ENCODE results near the gene GPR161.
"Not testable (repeated sequence)": the region's sequence is repeated elsewhere in the genome, so short reads cannot be mapped to it uniquely, and the experiment has no call there.

Gene GPR161

DNA sequence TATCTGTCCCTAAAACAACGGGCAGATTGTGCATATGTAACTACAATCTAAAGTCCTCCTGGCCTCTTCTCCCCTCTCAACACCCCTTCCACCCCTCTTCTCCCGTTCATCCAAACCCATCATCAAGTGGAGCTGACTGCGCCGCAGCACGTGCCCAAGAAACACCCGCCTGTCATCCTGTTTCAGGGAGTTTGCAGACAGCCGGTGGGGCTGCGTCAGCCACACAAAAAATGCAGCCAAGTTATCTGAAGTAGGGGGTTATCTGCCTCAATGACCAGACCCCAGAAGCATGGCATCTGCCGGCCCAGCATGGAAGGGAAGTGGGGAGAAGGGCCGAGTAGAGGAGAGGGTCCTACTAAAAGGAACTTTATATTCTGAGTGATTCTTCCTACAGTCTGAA lies 49.0 kb downstream of the GPR161 start:
- DNase-seq (ENCODE audit: low read depth in 2 of 2) = no peak

DNA sequence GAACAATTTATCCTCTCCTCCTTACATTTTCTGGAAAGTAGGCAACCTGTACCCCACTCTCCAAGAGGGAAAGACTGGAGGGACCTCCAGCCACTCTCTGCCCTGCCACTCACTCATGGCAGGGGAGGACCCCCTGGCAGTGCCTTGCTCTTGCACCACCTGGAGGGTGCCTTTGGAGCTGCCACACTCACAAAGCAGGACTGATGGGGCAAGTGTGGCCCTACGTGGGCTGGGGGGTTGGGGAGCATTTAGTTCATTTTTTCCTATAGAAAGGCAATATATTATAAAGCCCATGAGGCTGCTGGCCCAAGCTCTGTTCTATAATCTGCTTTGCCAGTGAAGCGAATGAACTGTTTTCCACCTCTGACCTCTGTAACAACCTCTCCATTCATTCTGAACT lies 50.3 kb downstream of the GPR161 start:
- DNase-seq (ENCODE audit: low read depth in 2 of 2) = no peak

DNA sequence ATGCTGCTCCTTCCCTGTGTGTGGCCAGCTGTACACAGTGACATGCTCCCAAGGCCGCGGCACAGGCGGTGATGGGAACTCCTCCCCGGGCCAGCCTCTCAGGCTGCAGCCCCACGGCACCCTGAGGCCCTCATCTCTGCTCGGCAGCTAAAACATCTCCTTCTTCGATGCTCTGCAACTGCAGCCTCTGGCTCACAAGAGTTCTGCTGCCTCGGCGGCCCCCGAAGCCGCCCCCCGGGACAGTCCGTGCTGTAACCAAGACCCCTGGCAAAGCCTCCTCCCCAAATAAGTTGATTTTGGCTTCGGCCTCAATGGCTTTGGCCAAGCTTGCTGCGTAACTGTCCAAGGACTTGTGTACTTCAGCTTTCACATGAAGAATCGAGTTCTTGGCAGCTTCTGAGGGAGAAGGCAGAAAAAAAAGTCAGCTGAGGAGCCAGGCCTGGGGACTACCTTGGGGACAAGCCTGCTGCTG lies 51.3 kb downstream of the GPR161 start:
- no peak for DNase-seq (ENCODE audit: low read depth in 2 of 2)

DNA sequence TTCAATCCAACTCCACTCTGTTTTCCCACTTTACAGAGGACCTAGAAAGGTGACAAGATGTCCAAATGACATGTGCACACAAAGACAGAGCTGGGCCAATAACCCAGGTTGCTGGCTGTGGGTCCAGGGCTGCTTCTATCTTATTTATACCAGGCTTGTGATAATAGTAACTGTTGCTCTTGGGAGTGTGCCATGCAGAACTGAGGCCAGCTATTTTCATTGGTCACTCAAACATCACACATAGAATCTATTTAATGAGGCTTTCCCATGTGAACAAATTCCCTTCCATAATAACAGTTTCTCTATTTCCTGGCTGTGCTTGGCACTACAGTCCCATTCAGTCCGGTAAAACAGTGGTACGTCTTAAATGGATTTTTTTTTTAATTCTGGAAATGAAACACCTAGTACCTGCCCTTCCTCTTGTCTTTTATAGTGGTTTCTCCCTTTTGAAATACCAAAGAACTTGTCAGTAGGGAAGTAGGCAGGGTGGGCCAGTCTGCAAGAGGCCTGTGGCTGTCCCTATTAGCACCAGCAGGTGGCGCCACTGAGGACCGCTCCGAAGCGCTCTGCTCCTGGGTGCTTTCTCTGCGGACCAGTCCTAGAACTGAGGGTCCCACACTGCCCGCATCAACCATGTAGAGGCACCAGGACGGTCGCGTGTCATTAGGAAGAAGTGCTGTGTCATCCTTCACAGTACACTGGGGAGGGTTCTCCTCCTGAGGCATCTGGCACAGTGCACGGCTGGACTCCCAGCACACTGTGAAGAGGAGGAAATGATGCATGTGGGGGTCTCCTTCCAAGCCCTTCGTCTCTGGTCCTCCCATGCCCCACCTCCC lies 52.1 kb downstream of the GPR161 start:
- DNase-seq (ENCODE audit: low read depth in 2 of 2) = peak; percentile 8 to 20

DNA sequence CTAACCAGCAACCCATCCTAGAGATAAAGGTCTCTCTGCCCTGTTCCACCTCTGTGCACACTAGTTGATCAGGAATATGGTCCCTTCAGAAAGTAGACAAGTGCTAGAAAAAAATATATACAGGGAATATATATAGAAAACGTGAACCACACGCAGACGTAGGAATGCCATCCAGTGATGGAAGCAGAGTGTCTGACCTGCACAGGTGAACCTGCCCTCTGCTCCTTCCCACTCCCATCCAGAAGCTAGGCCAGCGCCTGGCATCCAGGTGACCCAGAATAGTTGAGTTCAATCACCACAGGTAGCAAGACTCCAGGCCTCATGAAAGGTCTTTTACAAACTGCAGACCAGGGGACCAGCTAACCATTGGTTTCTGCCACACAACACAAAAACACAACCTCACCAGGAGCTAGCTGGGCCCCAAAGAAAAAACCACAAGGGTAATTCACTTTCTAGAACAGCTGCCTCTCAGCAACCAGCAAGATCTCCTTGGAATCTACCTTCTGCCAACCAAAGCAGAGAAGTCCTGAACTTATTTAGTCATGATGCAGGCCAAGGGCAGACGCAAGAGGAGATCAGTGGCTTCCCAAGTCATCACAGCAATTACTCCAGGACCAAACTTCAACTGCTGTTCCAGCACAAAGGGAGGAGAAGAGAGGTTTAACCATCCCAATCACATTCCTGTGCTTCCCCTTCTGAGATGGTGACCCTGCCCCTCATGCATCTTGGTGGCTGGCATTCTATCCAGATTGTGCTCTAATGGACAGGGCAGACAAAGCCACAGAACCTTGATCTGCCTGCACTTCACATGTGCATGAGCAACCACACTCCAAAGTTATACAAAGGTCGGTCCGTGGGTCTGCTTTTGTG lies 53.0 kb downstream of the GPR161 start:
- no peak for DNase-seq (ENCODE audit: low read depth in 2 of 2)

DNA sequence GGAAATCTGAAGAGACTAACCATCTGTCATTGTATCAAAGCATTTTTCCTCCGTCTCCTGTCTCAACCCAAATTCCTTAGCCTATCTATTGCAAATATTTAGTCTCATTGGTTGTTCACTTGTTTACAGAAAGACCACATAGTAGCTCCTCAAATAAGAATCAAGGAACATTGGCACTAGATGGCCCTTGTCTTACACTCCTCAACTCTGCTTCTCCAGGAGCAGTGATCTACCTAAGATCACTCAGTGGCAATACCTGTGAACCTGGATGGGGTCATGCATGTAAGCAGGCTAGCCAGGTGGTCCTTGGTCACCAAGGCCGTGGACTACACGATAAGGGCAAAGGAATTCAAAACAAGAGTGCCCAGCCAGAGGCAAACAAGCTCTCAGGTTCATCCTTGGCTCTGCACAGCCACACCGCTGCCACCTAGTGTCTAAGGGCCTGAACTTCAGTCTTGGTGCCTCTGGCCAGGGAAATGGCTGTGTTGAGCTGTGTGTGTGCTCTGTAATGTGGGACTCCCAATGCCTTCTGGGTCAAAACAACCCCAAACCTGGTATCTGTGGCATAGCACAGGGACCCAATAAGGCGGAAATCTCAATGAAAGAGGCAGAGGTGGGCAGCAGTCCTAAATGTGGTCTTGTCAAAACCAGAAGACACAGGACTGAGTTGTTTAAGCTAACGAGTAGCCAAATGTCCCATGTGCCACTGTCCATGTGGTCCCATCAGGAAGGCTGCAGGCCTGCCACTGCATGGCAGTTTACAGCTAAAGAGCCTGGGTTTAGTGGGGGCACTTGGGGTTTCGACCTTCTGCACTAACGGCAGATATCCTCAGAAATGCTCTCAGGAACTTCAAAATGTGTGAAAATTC lies 54.5 kb downstream of the GPR161 start:
- peak; percentile 16 to 23 for DNase-seq (ENCODE audit: low read depth in 2 of 2)

DNA sequence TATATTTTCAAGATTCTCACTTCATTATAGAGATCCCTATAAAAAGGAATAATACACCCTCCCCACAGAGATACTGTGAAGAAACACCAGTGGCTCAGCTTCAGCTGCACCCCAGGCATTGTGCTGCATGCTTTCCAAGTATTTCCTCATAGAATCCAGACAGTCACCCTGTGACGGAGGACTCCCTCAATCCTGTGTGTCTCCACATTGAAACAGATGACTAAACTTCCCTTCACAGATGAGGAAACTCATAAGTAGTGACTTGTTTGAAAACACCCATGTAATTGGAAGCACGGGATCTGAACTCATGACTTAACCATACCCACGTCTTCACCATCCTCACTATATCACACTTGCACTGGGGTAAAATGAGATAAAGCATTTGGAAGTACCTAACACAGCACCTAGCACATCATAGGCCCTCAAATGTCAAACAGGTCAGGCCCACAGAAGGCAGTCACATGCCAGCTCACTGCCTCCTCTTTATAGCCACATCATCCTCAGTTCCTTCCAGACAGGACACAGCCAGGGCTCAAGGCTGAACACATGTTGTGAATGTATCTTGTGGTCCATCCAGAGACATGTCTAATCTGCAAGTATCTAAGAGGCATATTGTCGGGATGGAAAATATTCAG lies 55.2 kb downstream of the GPR161 start:
- DNase-seq (ENCODE audit: low read depth in 2 of 2) = no peak

DNA sequence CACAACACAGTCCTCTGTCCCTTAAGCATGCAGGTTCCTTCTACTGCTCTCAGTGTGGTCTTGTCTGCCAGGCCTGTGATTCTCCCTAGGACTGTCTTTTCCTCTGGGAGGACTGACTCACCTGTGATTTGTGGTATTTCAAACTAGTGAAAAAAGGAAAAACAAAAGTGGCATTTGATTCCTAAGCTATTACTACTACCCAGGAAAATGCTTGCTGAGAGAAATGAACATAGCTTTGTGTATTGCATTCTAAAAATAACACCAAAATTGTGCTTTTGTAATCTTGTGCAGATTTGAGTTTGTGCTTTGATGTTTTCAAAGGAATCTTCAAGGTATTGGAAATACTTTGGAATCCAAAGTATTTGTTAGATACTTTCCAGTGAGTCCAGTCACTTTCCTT lies 57.0 kb downstream of the GPR161 start:
- no peak for DNase-seq (ENCODE audit: low read depth in 2 of 2)

DNA sequence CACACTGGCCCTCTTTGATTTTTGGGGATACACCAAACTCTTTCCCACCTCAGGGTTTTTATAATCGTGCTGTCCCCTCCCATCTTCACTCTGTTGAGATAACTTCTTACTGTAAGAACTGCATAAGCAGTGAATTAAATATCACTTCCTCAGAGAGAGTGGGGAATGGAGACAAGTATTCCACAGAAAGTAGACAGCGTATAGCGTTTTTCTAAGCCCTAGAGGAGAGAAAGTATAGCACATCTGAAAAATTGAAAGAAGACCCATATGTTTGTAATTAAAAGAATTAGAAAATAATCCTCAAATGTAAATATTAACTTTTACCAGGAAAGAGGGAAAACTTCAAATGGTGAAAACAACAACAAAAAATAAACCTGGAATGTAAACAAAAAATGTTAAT lies 67.3 kb downstream of the GPR161 start:
- no peak for DNase-seq (ENCODE audit: low read depth in 2 of 2)

DNA sequence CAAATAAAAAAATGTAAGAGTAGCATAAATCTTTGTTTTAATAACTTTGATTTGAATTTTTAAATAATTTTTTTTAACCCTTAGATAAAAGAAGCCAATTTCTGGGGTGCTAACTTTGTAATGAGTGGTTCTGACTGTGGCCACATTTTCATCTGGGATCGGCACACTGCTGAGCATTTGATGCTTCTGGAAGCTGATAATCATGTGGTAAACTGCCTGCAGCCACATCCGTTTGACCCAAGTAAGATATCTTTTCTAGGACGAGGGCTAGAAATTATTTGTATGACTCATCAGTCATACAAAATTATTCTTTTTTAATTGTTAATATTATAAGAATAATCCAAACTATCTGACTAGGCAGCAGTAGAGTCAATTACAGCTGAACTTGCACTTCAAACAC lies 71.2 kb downstream of the GPR161 start:
- no peak for DNase-seq (ENCODE audit: low read depth in 2 of 2)

DNA sequence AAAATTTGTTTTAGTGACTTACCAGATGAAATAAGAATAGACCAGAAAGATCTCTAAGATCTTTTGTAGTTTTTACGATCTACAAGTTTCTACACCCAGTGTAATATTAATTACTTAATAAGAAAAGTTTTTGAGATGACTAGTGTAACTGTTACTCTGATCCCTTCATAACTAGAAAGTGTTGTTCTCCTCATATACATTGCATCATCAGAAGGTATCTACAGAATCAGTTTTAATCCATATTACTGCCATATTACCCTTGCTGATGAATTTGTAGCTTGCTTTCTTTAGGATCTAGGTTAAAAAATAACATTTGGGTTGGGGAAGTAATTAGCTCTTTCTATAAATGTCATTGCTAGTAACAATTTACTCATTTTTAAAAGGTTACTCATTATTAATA lies 72.5 kb downstream of the GPR161 start:
- DNase-seq (ENCODE audit: low read depth in 2 of 2) = no peak

DNA sequence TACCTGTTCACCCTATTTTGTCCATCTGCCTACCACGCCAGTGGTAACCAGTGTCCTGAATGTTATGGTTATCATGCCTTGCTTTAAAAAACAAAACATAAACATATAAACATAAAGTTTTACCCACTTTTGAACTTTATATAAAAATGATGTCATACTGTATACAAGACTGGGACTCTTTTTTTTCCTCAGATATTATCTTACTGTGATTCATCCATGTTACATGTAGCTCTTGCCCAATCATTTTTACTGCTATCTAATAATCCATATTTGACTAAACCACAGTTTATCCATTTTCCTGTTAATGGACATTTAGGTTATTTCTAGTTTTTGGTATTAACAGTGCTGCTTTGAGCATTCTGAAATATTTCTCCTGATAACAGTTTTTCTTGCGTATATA lies 78.8 kb downstream of the GPR161 start:
- DNase-seq (ENCODE audit: low read depth in 2 of 2) = no peak

DNA sequence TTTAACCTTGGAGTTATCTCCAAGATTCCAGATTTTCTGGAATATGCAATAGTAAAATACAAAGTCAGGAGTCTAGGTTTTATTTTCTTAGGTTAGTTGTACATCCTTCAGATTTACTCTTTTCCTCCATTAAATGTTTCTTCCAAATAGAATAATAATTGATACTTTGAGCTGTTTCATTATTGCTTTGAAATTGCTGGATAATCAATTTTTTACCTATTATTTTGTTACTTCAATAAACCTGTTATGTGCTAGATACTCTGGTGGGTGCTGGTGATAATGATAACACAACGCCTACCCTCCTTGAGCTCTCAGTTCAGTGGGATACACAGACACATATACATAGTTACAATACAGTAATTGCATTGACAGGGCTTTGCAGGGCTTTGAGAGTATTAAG lies 79.4 kb downstream of the GPR161 start:
- DNase-seq (ENCODE audit: low read depth in 2 of 2) = no peak

DNA sequence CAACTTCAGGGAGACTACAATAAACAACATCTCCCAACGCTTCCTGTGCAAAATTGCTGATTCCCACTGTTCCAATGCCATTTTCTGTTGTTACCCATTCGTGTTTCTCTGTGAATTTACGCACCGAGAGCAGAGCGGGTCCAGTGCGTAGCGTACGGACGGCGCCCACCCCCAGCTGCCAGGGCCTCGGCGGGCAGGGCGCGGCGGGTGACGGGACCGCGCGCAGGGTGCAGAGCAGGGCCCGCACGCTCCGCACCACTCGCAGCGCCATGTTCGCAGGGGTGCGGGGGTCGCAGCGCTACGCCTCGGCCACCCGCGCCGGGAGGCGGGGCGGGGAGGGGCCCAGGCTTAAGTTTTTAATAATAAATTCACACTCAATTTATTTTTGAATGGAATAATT lies 80.6 kb downstream of the GPR161 start:
- not testable (repeated sequence) for DNase-seq (ENCODE audit: low read depth in 2 of 2)

DNA sequence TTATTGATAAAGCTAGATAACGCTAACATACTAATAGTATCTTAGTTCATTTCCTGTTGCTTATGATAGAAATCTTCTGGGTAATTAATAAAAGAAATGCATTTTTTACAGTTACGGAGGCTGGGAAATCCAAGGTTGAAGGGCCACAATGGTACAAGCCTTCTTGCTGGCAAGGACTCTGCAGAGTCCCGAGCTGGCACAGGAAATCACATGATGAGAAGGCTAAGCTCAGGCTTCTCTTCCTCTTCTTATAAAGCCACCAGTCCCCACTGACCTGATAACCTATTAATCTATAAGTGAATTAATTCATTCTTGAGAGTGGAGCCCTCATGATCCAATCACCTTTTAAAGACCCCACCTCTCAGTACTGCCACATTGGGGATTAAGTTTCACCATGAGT lies 82.6 kb downstream of the GPR161 start:
- DNase-seq (ENCODE audit: low read depth in 2 of 2) = no peak

DNA sequence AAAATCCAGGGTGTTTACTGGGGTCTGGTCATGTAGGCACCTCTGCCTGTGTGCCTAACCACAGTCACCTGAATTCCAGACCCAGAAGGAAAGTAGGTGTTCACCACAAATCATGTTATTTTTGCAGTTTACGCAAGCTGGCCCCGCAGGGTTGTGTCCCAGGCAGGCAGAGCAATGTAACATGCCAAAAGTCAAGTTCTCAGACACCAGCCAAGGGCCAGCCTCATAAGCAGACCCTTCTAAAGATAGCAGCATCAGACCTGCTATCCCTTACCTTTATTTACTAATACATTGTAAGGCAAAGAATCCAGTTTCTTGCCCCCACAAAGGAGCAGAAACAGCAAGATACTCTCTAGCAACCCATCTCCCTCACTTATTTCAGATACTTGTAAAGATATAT lies 83.0 kb downstream of the GPR161 start:
- no peak for DNase-seq (ENCODE audit: low read depth in 2 of 2)

DNA sequence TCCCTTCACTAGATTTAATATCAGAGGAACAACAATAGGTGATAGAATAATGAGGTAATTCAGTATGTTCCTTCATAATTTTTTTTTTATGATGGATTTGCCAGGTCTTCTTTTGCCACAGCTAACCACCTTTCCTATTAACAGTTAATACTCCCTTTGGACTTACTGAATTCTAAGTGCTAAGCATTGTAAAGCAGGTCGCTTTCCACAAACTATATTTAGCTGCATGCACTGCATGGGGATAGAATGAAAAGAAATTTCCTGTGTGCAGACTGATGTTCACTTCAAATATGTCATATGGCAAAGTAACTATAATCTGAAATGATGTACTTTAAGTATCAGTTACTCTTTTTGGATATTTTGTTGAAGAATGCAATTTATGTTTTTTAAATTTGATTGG lies 85.8 kb downstream of the GPR161 start:
- DNase-seq (ENCODE audit: low read depth in 2 of 2) = no peak

DNA sequence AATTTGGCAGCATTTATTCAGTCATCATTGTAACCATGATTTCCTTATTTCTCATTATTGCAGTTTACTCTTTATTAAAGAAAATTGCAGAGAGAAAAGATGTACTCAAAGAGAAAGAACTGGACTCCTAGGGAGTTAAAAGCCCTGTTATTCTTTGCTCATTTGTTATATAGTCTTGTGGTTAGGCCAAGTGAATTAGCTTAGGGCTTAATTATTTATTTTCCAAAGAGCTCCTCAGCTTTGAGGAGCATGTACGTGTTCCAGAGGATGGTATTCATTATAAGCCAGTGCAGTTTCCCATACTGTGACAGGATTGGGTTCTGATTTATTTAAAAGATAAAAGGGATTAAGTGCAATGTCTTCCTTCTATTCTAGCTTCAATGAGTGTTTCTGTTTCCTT lies 86.4 kb downstream of the GPR161 start:
- DNase-seq (ENCODE audit: low read depth in 2 of 2) = no peak

DNA sequence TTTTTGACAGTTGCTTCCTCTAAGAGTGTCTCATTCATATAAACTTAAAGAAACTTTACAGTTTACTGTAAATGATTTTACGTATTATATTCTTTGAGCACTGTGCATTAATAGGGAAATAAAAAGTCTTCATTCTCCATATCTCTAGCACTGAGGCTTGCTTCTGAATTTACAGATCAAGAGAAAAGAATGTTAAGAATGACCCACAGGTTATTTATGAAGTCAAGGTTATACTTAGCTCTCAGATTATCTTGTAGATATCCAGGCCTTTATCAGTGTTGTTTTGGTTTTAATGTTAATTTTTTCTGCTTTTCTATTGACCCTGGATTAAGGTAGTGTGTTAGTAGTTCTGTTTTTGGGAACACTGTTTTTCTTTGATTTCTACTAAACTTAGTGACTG lies 91.4 kb downstream of the GPR161 start:
- DNase-seq (ENCODE audit: low read depth in 2 of 2) = no peak

DNA sequence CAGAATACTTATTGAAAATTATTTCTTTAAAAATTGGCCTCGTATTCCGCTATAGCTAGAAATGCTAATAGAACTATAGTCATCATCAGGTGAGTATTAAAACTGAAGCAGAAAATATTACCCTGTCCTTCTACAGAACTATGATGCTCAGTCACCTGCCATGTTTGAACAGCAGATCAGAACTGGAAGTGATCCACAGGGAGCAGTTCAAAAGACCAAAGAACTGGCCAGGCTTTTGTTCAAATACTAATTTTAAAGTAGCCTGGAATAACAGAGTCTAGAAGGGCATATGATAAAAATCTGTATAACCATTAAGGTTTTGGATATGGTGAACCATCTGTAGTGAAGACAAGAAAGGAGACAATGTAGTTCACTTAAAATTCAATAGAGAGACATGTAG lies 94.4 kb downstream of the GPR161 start:
- DNase-seq (ENCODE audit: low read depth in 2 of 2) = no peak

DNA sequence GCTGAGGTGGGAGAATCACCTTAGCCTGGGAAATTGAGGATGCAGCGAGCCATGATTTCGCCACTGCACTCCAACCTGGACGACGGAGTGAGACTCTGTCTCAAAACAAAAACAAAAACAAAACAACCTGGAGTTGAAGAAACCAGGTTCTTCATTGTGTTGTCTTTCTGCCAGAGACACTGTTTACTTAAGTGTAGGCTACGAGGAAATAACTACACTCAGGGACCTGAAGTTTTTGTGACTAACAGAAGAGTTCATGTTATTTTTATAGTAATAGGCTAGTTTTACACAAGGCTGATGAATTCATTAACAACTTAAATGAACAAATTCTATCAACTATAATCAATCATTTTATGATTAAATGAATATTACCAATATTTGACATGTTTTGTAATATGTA lies 101.4 kb downstream of the GPR161 start:
- DNase-seq (ENCODE audit: low read depth in 2 of 2) = no peak

DNA sequence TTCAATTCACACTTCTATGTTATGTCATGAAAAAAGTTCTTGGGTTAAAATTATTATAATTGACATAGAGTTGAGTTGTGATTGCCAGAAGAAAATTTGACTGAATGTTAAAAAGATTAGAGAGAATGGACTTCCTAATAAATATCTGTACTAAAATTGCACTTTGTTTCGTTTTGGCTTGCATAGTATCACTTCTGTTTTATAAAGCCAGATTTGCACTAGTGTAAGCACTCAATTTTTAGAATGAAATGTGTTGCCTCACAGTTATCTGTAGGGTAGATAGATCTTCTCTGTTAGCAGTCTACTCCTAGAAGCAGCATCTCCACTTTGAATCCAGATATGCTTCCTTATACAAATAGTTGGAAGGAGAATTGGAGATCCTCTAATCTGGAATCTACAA lies 104.7 kb downstream of the GPR161 start:
- no peak for DNase-seq (ENCODE audit: low read depth in 2 of 2)
